Loucy (cell line): ENCODE data around the gene CDK18.

Source experiments
- H2AFZ ChIP-seq: fragments of 200-600 bp; sonication (generic); 2 replicates; pipeline ENCODE4 v1.6.0; 2016; ENCODE audit warnings: antibody characterized with exemption, mild to moderate bottlenecking, low read length, moderate library complexity
- H3F3A ChIP-seq: fragments of 200-600 bp; 2 replicates; pipeline ENCODE4 v1.6.0; 2016; ENCODE audit warnings: antibody characterized with exemption, low read depth, mild to moderate bottlenecking
- H3K27me3 ChIP-seq: fragments of 200-600 bp; sonication (generic); 2 replicates; pipeline ENCODE4 v1.6.1; 2014; ENCODE audit warnings: low read length, mild to moderate bottlenecking; ENCODE audit not compliant: insufficient read depth, poor library complexity, severe bottlenecking
- H3K36me3 ChIP-seq: fragments of 200-600 bp; sonication (generic); 2 replicates; pipeline ENCODE4 v1.6.1; 2016; ENCODE audit warnings: low read length; ENCODE audit not compliant: insufficient read depth
- H3K4me1 ChIP-seq: fragments of 200-600 bp; sonication (generic); 2 replicates; pipeline ENCODE4 v1.5.1; 2014; ENCODE audit warnings: low read length, mild to moderate bottlenecking; ENCODE audit not compliant: insufficient read depth, poor library complexity, severe bottlenecking
- H3K4me2 ChIP-seq: fragments of 200-600 bp; sonication (generic); 2 replicates; pipeline ENCODE4 v1.6.0; 2014; ENCODE audit warnings: antibody characterized with exemption, low read length, low read depth, mild to moderate bottlenecking; ENCODE audit not compliant: poor library complexity, severe bottlenecking
- H3K4me3 ChIP-seq: fragments of 200-600 bp; sonication (generic); 2 replicates; pipeline ENCODE4 v1.5.1; 2014; ENCODE audit warnings: low read length, mild to moderate bottlenecking, mixed read lengths; ENCODE audit not compliant: poor library complexity, severe bottlenecking
- H3K79me2 ChIP-seq: fragments of 200-600 bp; sonication (generic); 2 replicates; pipeline ENCODE4 v1.6.1; 2014; ENCODE audit warnings: low read length; ENCODE audit not compliant: insufficient read depth
- H3K9ac ChIP-seq: fragments of 200-600 bp; sonication (generic); 2 replicates; pipeline ENCODE4 v1.6.0; 2014; ENCODE audit warnings: mild to moderate bottlenecking, low read depth, low read length, moderate library complexity; ENCODE audit not compliant: poor library complexity, severe bottlenecking
- H3K9me2 ChIP-seq: fragments of 200-600 bp; sonication (generic); replicated peaks from 2 replicates; pipeline ENCODE4 v1.6.1; 2016; ENCODE audit warnings: low read depth, low read length, mixed read lengths
- H3K9me3 ChIP-seq: fragments of 200-600 bp; sonication (generic); 2 replicates; pipeline ENCODE4 v1.6.1; 2014; ENCODE audit warnings: mild to moderate bottlenecking, antibody characterized with exemption, low read length, low read depth; ENCODE audit not compliant: insufficient read depth
- H4K20me1 ChIP-seq: fragments of 200-600 bp; sonication (generic); 2 replicates; pipeline ENCODE4 v1.6.0; 2014; ENCODE audit warnings: antibody characterized with exemption, low read length, mild to moderate bottlenecking; ENCODE audit not compliant: insufficient read depth, poor library complexity, severe bottlenecking
- EZH2phosphoT487 ChIP-seq: fragments of 200-600 bp; IDR thresholded peaks from 2 replicates; pipeline ENCODE4 v1.6.1; 2018; ENCODE audit warnings: antibody characterized with exemption, mild to moderate bottlenecking, moderate library complexity, borderline replicate concordance
- TF ChIP-seq, protein P1 (sequence below): fragments of 200-600 bp; sonication (generic); conservative IDR thresholded peaks from 2 replicates; pipeline ENCODE4 v1.5.1; 2014; ENCODE audit warnings: mild to moderate bottlenecking, antibody characterized with exemption, low read length

The CDK18 gene

DNA sequence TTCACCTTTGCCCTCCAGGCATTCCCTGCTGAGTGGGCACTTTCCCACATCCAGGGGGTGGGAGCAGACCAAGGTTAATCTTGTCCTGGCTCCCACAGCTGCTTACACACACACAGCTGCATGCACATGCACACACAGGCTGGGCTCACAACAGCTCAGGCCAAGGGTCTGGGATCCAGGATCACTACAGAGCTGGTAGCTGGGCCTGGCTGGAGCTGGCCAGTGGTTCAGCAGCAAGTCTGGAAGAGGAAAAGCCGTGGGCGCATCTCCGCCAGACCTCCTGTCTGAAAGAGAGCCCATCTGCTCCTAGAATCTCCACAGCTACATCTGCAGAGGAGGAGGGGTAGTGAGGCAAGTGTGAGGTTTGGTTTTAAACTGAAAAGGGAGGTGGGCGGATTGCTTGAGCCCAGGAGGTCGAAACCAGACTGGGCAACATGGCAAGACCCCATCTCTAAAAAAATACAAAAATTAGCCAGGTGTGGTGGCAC, 3.8 kb downstream of the CDK18 start:
- H3K4me1 ChIP-seq, result peaks cover 30% of the 10 kb centered on the region
- TF ChIP-seq EZH2phosphoT487, result no peak
- TF ChIP-seq, protein P1, sequence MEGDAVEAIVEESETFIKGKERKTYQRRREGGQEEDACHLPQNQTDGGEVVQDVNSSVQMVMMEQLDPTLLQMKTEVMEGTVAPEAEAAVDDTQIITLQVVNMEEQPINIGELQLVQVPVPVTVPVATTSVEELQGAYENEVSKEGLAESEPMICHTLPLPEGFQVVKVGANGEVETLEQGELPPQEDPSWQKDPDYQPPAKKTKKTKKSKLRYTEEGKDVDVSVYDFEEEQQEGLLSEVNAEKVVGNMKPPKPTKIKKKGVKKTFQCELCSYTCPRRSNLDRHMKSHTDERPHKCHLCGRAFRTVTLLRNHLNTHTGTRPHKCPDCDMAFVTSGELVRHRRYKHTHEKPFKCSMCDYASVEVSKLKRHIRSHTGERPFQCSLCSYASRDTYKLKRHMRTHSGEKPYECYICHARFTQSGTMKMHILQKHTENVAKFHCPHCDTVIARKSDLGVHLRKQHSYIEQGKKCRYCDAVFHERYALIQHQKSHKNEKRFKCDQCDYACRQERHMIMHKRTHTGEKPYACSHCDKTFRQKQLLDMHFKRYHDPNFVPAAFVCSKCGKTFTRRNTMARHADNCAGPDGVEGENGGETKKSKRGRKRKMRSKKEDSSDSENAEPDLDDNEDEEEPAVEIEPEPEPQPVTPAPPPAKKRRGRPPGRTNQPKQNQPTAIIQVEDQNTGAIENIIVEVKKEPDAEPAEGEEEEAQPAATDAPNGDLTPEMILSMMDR, result no peak

DNA sequence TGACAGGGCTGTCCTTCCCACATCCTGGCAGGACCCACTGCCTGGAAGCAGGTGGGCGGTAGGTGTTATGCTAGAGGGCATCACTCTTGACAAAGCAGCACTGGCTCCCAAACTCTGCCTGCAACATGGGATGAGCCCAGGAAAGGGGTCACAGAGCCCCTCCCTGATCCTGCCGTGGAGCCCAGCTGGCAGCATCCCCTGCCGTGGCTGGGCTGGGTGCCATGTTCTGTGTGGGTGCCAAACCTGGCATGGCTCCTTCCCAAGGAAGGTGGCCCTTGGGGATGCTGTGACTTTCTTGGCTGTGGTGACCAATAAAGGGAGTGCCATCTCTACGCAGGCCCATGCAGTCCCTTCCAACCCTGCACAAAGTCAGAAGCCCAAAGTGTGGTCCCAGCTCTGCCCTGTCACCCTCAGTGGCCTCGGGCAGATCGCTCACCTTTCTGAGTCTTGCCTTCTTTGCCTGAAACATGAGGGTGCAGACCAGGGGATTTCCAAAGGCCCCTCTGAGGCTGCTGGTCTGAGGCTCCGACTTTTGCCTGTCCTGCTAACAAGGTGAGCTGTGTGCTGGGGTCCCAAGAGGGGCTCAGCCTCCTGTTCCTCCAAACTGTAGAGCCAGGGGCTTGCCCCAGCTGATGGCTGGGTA, 6.0 kb downstream of the CDK18 start:
- H3F3A ChIP-seq, result no peaks in the 10 kb centered on the region
- TF ChIP-seq, protein P1, result no peak
- no peak for TF ChIP-seq EZH2phosphoT487
- H3K4me1 ChIP-seq, result peaks cover 23% of the 10 kb centered on the region
- H3K79me2 ChIP-seq, result peaks cover 16% of the 10 kb centered on the region; the same call in 1 of the 2 replicates
- peaks cover 11% of the 10 kb centered on the region for H4K20me1 ChIP-seq
- no peak overlapping the region for H3K9ac ChIP-seq
- no peaks in the 10 kb centered on the region for H3K27me3 ChIP-seq
- H3K9me3 ChIP-seq, result no peaks in the 10 kb centered on the region
- H3K9me2 ChIP-seq, result no peaks in the 10 kb centered on the region
- H3K4me2 ChIP-seq, result no peak overlapping the region
- H3K36me3 ChIP-seq, result no peaks in the 10 kb centered on the region
- H3K4me3 ChIP-seq, result no peak overlapping the region
- no peak overlapping the region for H2AFZ ChIP-seq

More for the DNA sequence above, 3.8 kb downstream of the CDK18 start:
- Histone ChIP-seq H3K9me2 (no peaks in the 10 kb centered on the region), H3K9me3 (no peaks in the 10 kb centered on the region), H3K36me3 (no peaks in the 10 kb centered on the region), H4K20me1 (peaks cover 11% of the 10 kb centered on the region), H3K4me3 (no peak overlapping the region), H3F3A (no peaks in the 10 kb centered on the region), H3K27me3 (no peaks in the 10 kb centered on the region), H3K9ac (no peak overlapping the region), H3K4me2 (no peak overlapping the region), H2AFZ (no peak overlapping the region), H3K79me2 (peaks cover 27% of the 10 kb centered on the region; the same call in 1 of the 2 replicates)

DNA sequence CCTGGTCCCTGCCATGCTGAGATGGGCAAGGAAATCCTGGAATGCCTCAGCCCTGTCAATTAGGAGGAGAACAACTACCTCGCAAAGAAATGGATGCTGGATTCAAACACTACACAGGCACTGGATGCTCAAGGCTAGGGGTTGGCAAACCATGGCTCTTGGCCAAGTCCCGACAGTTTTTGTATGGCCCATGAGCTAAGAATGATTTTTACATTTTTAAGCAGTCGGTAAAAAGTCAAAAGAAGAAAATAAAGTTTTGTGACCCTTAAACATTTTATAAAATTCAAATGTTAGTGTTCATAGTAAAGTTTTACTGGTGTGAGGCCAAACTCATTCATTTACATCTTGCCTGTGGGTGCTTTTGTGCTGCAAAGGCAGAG, 6.5 kb downstream of the CDK18 start:
- no peak for TF ChIP-seq EZH2phosphoT487
- TF ChIP-seq, protein P1, result no peak

More for the DNA sequence above, 6.5 kb downstream of the CDK18 start:
- Histone ChIP-seq H3K4me3 (no peak overlapping the region), H3F3A (no peaks in the 10 kb centered on the region), H3K9me3 (no peaks in the 10 kb centered on the region), H3K4me1 (peaks cover 19% of the 10 kb centered on the region), H3K27me3 (no peaks in the 10 kb centered on the region), H4K20me1 (peaks cover 6% of the 10 kb centered on the region), H3K9ac (no peak overlapping the region), H2AFZ (no peak overlapping the region), H3K4me2 (no peak overlapping the region), H3K9me2 (no peaks in the 10 kb centered on the region), H3K79me2 (peaks cover 11% of the 10 kb centered on the region; the same call in 1 of the 2 replicates), H3K36me3 (no peaks in the 10 kb centered on the region)
